Loucy (cell line): ENCODE data around the gene GSTT4.
A peak's percentile ranks its signal among the peaks of the same experiment; 100 is the strongest.
"Not testable (repeated sequence)": the region's sequence is repeated elsewhere in the genome, so short reads cannot be mapped to it uniquely, and the experiment has no call there.

Source experiments
- H2AFZ ChIP-seq: fragments of 200-600 bp; sonication (generic); 2 replicates; pipeline ENCODE4 v1.6.0; 2016; ENCODE audit warnings: antibody characterized with exemption, mild to moderate bottlenecking, low read length, moderate library complexity
- H3F3A ChIP-seq: fragments of 200-600 bp; 2 replicates; pipeline ENCODE4 v1.6.0; 2016; ENCODE audit warnings: antibody characterized with exemption, low read depth, mild to moderate bottlenecking
- H3K27me3 ChIP-seq: fragments of 200-600 bp; sonication (generic); 2 replicates; pipeline ENCODE4 v1.6.1; 2014; ENCODE audit warnings: low read length, mild to moderate bottlenecking; ENCODE audit not compliant: insufficient read depth, poor library complexity, severe bottlenecking
- H3K36me3 ChIP-seq: fragments of 200-600 bp; sonication (generic); 2 replicates; pipeline ENCODE4 v1.6.1; 2016; ENCODE audit warnings: low read length; ENCODE audit not compliant: insufficient read depth
- H3K4me1 ChIP-seq: fragments of 200-600 bp; sonication (generic); 2 replicates; pipeline ENCODE4 v1.5.1; 2014; ENCODE audit warnings: low read length, mild to moderate bottlenecking; ENCODE audit not compliant: insufficient read depth, poor library complexity, severe bottlenecking
- H3K4me2 ChIP-seq: fragments of 200-600 bp; sonication (generic); 2 replicates; pipeline ENCODE4 v1.6.0; 2014; ENCODE audit warnings: antibody characterized with exemption, low read length, low read depth, mild to moderate bottlenecking; ENCODE audit not compliant: poor library complexity, severe bottlenecking
- H3K4me3 ChIP-seq: fragments of 200-600 bp; sonication (generic); 2 replicates; pipeline ENCODE4 v1.5.1; 2014; ENCODE audit warnings: low read length, mild to moderate bottlenecking, mixed read lengths; ENCODE audit not compliant: poor library complexity, severe bottlenecking
- H3K79me2 ChIP-seq: fragments of 200-600 bp; sonication (generic); 2 replicates; pipeline ENCODE4 v1.6.1; 2014; ENCODE audit warnings: low read length; ENCODE audit not compliant: insufficient read depth
- H3K9ac ChIP-seq: fragments of 200-600 bp; sonication (generic); 2 replicates; pipeline ENCODE4 v1.6.0; 2014; ENCODE audit warnings: mild to moderate bottlenecking, low read depth, low read length, moderate library complexity; ENCODE audit not compliant: poor library complexity, severe bottlenecking
- H3K9me2 ChIP-seq: fragments of 200-600 bp; sonication (generic); replicated peaks from 2 replicates; pipeline ENCODE4 v1.6.1; 2016; ENCODE audit warnings: low read depth, low read length, mixed read lengths
- H3K9me3 ChIP-seq: fragments of 200-600 bp; sonication (generic); 2 replicates; pipeline ENCODE4 v1.6.1; 2014; ENCODE audit warnings: mild to moderate bottlenecking, antibody characterized with exemption, low read length, low read depth; ENCODE audit not compliant: insufficient read depth
- H4K20me1 ChIP-seq: fragments of 200-600 bp; sonication (generic); 2 replicates; pipeline ENCODE4 v1.6.0; 2014; ENCODE audit warnings: antibody characterized with exemption, low read length, mild to moderate bottlenecking; ENCODE audit not compliant: insufficient read depth, poor library complexity, severe bottlenecking
- EZH2phosphoT487 ChIP-seq: fragments of 200-600 bp; IDR thresholded peaks from 2 replicates; pipeline ENCODE4 v1.6.1; 2018; ENCODE audit warnings: antibody characterized with exemption, mild to moderate bottlenecking, moderate library complexity, borderline replicate concordance
- TF ChIP-seq, protein P1 (sequence below): fragments of 200-600 bp; sonication (generic); conservative IDR thresholded peaks from 2 replicates; pipeline ENCODE4 v1.5.1; 2014; ENCODE audit warnings: mild to moderate bottlenecking, antibody characterized with exemption, low read length

The GSTT4 gene

DNA sequence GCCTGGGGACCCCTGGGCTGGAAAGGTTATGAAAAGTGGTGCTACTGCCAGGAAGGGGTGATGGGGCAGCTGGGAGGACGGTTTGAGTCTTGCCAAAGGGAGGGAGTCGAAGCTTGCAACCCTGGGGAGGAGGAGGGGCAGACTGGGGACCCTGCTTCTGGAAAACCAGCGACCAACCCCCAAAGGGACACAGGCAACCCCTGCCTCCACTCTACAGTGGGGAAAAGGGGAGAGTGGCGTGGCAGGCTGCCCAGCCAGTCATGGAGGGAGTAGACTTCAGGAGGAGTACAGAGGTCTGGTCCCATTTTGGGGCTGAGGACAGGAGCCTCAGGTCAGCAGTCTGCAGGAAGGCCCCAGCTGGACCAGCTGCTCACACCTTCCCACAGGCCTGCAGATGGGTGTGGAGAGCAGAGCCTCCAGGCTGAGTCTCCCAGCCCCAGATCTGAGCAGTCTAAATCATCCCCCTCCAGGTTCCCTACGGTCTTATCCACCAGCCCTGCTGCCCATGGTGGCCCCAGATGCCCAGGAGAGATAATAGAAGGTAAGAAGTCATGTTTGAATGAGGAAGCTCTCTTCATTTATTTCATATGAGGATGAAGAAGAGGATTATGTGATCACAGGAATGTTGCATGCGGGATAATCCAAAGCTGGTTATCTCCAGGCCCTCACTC, 34.3 kb downstream of the GSTT4 start:
- H3K36me3 ChIP-seq, result peaks cover 28% of the 10 kb centered on the region; the same call in 1 of the 2 replicates
- H3K27me3 ChIP-seq, result no peaks in the 10 kb centered on the region
- H3K79me2 ChIP-seq, result peaks cover 32% of the 10 kb centered on the region
- no peak overlapping the region for H2AFZ ChIP-seq
- peaks cover 12% of the 10 kb centered on the region for H3K4me1 ChIP-seq
- no peaks in the 10 kb centered on the region for H3K9me3 ChIP-seq
- TF ChIP-seq, protein P1, sequence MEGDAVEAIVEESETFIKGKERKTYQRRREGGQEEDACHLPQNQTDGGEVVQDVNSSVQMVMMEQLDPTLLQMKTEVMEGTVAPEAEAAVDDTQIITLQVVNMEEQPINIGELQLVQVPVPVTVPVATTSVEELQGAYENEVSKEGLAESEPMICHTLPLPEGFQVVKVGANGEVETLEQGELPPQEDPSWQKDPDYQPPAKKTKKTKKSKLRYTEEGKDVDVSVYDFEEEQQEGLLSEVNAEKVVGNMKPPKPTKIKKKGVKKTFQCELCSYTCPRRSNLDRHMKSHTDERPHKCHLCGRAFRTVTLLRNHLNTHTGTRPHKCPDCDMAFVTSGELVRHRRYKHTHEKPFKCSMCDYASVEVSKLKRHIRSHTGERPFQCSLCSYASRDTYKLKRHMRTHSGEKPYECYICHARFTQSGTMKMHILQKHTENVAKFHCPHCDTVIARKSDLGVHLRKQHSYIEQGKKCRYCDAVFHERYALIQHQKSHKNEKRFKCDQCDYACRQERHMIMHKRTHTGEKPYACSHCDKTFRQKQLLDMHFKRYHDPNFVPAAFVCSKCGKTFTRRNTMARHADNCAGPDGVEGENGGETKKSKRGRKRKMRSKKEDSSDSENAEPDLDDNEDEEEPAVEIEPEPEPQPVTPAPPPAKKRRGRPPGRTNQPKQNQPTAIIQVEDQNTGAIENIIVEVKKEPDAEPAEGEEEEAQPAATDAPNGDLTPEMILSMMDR, result no peak
- no peak for TF ChIP-seq EZH2phosphoT487
- peaks cover 14% of the 10 kb centered on the region for H4K20me1 ChIP-seq
- peak overlapping the region; percentile 57 for H3K4me2 ChIP-seq
- H3K9ac ChIP-seq, result no peak overlapping the region
- no peaks in the 10 kb centered on the region for H3K9me2 ChIP-seq
- no peaks in the 10 kb centered on the region for H3F3A ChIP-seq
- no peak overlapping the region for H3K4me3 ChIP-seq

DNA sequence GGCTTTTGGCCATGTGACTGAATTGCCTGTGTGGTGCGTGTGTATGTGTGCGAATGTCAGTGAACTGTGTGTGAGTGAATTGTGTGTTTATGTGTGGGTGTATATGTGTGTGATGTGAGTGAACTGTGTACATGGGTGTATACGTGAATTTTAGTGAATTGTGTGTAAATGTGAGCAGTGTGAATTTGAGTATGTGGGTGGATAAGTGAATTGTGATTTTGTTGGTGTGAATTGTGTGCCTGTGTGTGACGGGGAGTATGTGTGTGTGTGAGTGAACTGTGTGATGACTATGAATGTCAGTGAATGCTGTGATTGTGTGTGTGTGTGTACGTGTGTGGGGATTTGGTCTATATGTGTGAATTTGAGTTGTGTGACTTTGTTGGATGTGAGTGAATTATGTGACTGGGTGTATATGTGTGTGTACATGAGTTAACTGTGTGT, 35.0 kb downstream of the GSTT4 start:
- H3K79me2 ChIP-seq, result peaks cover 32% of the 10 kb centered on the region
- H3K9me2 ChIP-seq, result no peaks in the 10 kb centered on the region
- no peak for TF ChIP-seq EZH2phosphoT487
- TF ChIP-seq, protein P1, result no peak
- H3K9me3 ChIP-seq, result no peaks in the 10 kb centered on the region
- H3K36me3 ChIP-seq, result peaks cover 28% of the 10 kb centered on the region; the same call in 1 of the 2 replicates
- H3K4me1 ChIP-seq, result peaks cover 12% of the 10 kb centered on the region
- no peak overlapping the region for H2AFZ ChIP-seq
- H3K27me3 ChIP-seq, result no peaks in the 10 kb centered on the region
- H3K4me3 ChIP-seq, result peak overlapping the region; percentile 43
- peak overlapping the region; percentile 57 for H3K4me2 ChIP-seq
- H3F3A ChIP-seq, result no peaks in the 10 kb centered on the region
- peak overlapping the region; percentile 20 for H3K9ac ChIP-seq
- H4K20me1 ChIP-seq, result peaks cover 14% of the 10 kb centered on the region

DNA sequence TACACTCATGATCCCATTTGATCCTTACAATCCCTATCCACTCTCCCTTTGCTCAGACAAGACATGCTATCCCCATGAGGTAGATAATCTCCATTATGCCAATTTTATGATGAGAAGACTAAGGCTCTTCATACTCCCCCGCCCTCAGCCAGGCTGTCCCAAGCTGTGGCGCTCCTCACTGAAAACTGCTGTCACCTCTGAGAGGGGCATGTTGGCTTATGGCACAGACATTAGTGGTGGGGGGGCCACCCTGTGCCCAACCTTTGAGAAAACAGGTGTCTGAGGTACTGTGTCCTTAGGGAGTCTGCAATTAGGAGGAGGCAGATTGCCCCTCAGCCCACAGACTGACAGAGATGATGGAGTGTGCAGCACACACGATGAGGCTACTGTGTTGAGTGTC, 36.2 kb downstream of the GSTT4 start:
- peak overlapping the region; percentile 43 for H3K4me3 ChIP-seq
- peaks cover 14% of the 10 kb centered on the region for H4K20me1 ChIP-seq
- peaks cover 12% of the 10 kb centered on the region for H3K4me1 ChIP-seq
- no peak overlapping the region for H3K9ac ChIP-seq
- peak overlapping the region; percentile 57 for H3K4me2 ChIP-seq
- H3K9me2 ChIP-seq, result no peaks in the 10 kb centered on the region
- H2AFZ ChIP-seq, result no peak overlapping the region
- H3K36me3 ChIP-seq, result peaks cover 28% of the 10 kb centered on the region; the same call in 1 of the 2 replicates
- no peak for TF ChIP-seq EZH2phosphoT487
- TF ChIP-seq, protein P1, result no peak
- peaks cover 32% of the 10 kb centered on the region for H3K79me2 ChIP-seq
- H3K9me3 ChIP-seq, result no peaks in the 10 kb centered on the region
- no peaks in the 10 kb centered on the region for H3F3A ChIP-seq
- H3K27me3 ChIP-seq, result no peaks in the 10 kb centered on the region

DNA sequence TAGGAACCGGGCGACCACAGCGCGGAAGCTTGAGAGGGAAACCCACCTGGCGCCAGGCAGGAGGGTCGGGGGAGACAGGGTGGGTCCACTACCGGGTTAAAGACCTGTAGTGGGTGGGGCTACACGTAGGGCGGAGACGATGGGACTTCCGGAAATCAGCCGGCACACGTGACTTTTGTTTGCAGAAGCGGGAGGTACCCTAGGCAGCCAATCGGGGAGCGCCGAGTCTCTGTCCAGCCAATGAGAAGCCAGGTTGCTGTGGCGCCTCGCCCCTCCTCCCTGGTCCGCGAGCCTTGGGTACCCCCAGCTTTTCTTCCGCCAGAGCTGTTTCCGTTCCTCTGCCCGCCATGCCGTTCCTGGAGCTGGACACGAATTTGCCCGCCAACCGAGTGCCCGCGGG, 38.7 kb downstream of the GSTT4 start, which contains the start of gene DDTL:
TSS of gene DDTL (plus strand) at position 321 of the 400 bp plus-strand sequence. CDS start at position 348, 27 bp downstream.
- H3K36me3 ChIP-seq, result peaks cover 25% of the 10 kb centered on the region; the same call in 1 of the 2 replicates
- not testable (repeated sequence) for H3K4me3 ChIP-seq, H3F3A ChIP-seq, H3K27me3 ChIP-seq, H2AFZ ChIP-seq, H3K9me3 ChIP-seq, H3K4me2 ChIP-seq, H3K9me2 ChIP-seq, H3K9ac ChIP-seq
- H3K79me2 ChIP-seq, result peaks cover 27% of the 10 kb centered on the region
- H4K20me1 ChIP-seq, result peaks cover 14% of the 10 kb centered on the region
- peaks cover 12% of the 10 kb centered on the region for H3K4me1 ChIP-seq

DNA sequence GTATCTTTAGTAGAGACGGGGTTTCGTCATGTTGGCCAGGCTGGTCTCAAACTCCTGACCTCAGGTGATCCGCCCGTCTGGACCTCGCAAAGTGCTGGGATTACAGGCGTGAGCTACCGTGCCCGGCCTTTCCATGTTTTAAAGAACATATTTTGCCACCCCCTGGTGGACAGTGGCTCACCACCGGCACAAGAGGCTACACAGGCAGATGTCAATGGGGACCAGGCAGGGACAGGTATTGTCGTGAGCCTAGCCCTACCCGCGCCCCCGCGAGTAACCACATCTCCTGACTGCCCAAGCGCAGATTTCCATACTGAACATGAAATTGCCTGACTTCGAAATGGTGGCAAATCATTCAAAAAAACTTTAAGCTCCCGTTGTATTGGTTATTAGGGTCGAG, 39.2 kb downstream of the GSTT4 start:
- not testable (repeated sequence) for H3K9ac ChIP-seq, H3K9me3 ChIP-seq, H3K9me2 ChIP-seq, H2AFZ ChIP-seq, H3K4me2 ChIP-seq, H3F3A ChIP-seq, H3K27me3 ChIP-seq, H3K4me3 ChIP-seq
- Histone ChIP-seq H3K4me1 (peaks cover 12% of the 10 kb centered on the region), H3K79me2 (peaks cover 22% of the 10 kb centered on the region), H3K36me3 (peaks cover 20% of the 10 kb centered on the region; the same call in 1 of the 2 replicates), H4K20me1 (peaks cover 14% of the 10 kb centered on the region)
